H1 (cell line): Measurements from ENCODE around the gene RO60. TPM values are rescaled to one million over a fixed set of nuclear protein-coding genes. Genes with fewer than 3 reads are reported as not detected.

Experiments used
- EP300 ChIP-seq, 2 experiments: IDR thresholded peaks; 1 replicate in 1 of 2; 2 replicates in 1 of 2; pipeline ENCODE4 v1.6.1; 2011 to 2012; ENCODE audit warnings: low read depth in 2 of 2, low read length in 2 of 2, mild to moderate bottlenecking in 2 of 2, borderline replicate concordance in 1 of 2, inconsistent platforms in 1 of 2, moderate library complexity in 1 of 2
- KDM1A ChIP-seq: fragments of 200-600, 300-600 bp; sonication (generic); IDR thresholded peaks from 2 replicates; pipeline ENCODE4 v1.7.1; 2016; ENCODE audit warnings: mild to moderate bottlenecking, low read length, borderline replicate concordance
- POU5F1 ChIP-seq: IDR thresholded peaks from 2 replicates; pipeline ENCODE4 v1.6.1; 2011; ENCODE audit warnings: low read depth, mild to moderate bottlenecking, low read length, moderate library complexity
- SIN3A ChIP-seq, 2 experiments: IDR thresholded peaks in 1 of 2; conservative IDR thresholded peaks in 1 of 2; 2 replicates each; pipeline ENCODE4 v1.6.1; 2011 to 2012; ENCODE audit warnings: low read length in 2 of 2, improper control_type of control experiment in 1 of 2, low read depth in 1 of 2, mild to moderate bottlenecking in 1 of 2
- SP4 ChIP-seq: IDR thresholded peaks from 2 replicates; pipeline ENCODE4 v1.6.1; 2012; ENCODE audit warnings: low read length, inconsistent platforms
- TEAD4 ChIP-seq: IDR thresholded peaks from 2 replicates; pipeline ENCODE4 v1.6.1; 2012; ENCODE audit warnings: low read depth, low read length, inconsistent platforms, mixed read lengths
- polyA plus RNA-seq, 7 experiments: library from polyadenylated mRNA; depleted of rRNA in 3 of 7; stranded (reverse) in 5 of 7; unstranded in 2 of 7; fragments of >200 nt in 5 of 7; fragments of 200-250 nt in 2 of 7; gene quantifications; 1 replicate in 5 of 7; 2 replicates in 1 of 7; 4 replicates in 1 of 7; pipeline versions ENCODE4 v1.2.1 to v1.2.3, GENCODE V29; 2011 to 2013; ENCODE audit warnings: missing spikeins in 2 of 7, mixed read lengths in 2 of 7
- total RNA-seq: library from RNA; stranded (reverse); fragmentation: NEBNext Ultra II Directional; extraction: Animal tissue kit (Norgen Biotek cat#: 25700); gene quantifications from 2 replicates; pipeline ENCODE4 v1.2.1, GENCODE V29; 2021
- TF ChIP-seq, protein P1 (sequence below): fragments of 300-600 bp; sonication (generic); IDR thresholded peaks from 2 replicates; pipeline ENCODE4 v1.7.1; 2012; ENCODE audit warnings: low read length, moderate library complexity, mild to moderate bottlenecking, inconsistent platforms; ENCODE audit not compliant: insufficient replicate concordance

RO60 gene
- total and polyA plus RNA-seq, 2 of the 8 experiments (the other 6 are each of a cell fraction or from before 2014, with no cell fraction given): 13.6 to 103 TPM

DNA sequence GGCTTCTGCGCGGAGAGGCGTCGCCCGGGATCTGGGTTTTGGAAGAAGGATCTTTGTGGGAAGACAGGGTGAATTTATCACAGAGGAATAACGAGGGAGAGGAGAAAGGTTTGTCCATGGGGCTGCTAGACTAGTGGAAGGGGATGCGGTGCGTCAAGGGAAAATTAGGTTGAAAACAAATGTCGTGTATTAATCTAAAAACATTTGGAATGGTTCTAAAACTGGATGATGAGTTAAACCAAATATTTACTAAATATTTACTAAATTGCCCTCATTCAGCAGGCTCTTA is 647 bp downstream of the RO60 start (continued):
- TF ChIP-seq, protein P1, sequence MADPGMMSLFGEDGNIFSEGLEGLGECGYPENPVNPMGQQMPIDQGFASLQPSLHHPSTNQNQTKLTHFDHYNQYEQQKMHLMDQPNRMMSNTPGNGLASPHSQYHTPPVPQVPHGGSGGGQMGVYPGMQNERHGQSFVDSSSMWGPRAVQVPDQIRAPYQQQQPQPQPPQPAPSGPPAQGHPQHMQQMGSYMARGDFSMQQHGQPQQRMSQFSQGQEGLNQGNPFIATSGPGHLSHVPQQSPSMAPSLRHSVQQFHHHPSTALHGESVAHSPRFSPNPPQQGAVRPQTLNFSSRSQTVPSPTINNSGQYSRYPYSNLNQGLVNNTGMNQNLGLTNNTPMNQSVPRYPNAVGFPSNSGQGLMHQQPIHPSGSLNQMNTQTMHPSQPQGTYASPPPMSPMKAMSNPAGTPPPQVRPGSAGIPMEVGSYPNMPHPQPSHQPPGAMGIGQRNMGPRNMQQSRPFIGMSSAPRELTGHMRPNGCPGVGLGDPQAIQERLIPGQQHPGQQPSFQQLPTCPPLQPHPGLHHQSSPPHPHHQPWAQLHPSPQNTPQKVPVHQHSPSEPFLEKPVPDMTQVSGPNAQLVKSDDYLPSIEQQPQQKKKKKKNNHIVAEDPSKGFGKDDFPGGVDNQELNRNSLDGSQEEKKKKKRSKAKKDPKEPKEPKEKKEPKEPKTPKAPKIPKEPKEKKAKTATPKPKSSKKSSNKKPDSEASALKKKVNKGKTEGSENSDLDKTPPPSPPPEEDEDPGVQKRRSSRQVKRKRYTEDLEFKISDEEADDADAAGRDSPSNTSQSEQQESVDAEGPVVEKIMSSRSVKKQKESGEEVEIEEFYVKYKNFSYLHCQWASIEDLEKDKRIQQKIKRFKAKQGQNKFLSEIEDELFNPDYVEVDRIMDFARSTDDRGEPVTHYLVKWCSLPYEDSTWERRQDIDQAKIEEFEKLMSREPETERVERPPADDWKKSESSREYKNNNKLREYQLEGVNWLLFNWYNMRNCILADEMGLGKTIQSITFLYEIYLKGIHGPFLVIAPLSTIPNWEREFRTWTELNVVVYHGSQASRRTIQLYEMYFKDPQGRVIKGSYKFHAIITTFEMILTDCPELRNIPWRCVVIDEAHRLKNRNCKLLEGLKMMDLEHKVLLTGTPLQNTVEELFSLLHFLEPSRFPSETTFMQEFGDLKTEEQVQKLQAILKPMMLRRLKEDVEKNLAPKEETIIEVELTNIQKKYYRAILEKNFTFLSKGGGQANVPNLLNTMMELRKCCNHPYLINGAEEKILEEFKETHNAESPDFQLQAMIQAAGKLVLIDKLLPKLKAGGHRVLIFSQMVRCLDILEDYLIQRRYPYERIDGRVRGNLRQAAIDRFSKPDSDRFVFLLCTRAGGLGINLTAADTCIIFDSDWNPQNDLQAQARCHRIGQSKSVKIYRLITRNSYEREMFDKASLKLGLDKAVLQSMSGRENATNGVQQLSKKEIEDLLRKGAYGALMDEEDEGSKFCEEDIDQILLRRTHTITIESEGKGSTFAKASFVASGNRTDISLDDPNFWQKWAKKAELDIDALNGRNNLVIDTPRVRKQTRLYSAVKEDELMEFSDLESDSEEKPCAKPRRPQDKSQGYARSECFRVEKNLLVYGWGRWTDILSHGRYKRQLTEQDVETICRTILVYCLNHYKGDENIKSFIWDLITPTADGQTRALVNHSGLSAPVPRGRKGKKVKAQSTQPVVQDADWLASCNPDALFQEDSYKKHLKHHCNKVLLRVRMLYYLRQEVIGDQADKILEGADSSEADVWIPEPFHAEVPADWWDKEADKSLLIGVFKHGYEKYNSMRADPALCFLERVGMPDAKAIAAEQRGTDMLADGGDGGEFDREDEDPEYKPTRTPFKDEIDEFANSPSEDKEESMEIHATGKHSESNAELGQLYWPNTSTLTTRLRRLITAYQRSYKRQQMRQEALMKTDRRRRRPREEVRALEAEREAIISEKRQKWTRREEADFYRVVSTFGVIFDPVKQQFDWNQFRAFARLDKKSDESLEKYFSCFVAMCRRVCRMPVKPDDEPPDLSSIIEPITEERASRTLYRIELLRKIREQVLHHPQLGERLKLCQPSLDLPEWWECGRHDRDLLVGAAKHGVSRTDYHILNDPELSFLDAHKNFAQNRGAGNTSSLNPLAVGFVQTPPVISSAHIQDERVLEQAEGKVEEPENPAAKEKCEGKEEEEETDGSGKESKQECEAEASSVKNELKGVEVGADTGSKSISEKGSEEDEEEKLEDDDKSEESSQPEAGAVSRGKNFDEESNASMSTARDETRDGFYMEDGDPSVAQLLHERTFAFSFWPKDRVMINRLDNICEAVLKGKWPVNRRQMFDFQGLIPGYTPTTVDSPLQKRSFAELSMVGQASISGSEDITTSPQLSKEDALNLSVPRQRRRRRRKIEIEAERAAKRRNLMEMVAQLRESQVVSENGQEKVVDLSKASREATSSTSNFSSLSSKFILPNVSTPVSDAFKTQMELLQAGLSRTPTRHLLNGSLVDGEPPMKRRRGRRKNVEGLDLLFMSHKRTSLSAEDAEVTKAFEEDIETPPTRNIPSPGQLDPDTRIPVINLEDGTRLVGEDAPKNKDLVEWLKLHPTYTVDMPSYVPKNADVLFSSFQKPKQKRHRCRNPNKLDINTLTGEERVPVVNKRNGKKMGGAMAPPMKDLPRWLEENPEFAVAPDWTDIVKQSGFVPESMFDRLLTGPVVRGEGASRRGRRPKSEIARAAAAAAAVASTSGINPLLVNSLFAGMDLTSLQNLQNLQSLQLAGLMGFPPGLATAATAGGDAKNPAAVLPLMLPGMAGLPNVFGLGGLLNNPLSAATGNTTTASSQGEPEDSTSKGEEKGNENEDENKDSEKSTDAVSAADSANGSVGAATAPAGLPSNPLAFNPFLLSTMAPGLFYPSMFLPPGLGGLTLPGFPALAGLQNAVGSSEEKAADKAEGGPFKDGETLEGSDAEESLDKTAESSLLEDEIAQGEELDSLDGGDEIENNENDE: no peak
- TF ChIP-seq SIN3A (conservative IDR thresholded peaks at IDR 0.05 in 1 of 2, IDR thresholded peaks at IDR 0.05 in 1 of 2; ENCODE audit: low read depth in 1 of 2, low read length in 2 of 2) (no peak), KDM1A (no peak), POU5F1 (no peak), SP4 (0 out of 2 replicates have a peak, but pooled peaks have one; percentile 3), TEAD4 (no peak), EP300 (IDR thresholded peaks at IDR 0.05; ENCODE audit: borderline replicate concordance in 1 of 2, low read depth in 2 of 2, low read length in 2 of 2) (no peak)
